Right lung (tissue), 5 donors: ENCODE results near the gene SLC5A5. TPM values are rescaled to one million over a fixed set of nuclear protein-coding genes. Genes with fewer than 3 reads are reported as not detected.

Source experiments
- DNase-seq, 2 donors: peaks; one replicate each; pipeline ENCODE4 v3.0.0-alpha.2; 2013
- polyA plus RNA-seq, 5 donors: library from polyadenylated mRNA; unstranded; fragments of 120-200 nt; gene quantifications; one replicate each; pipeline versions ENCODE4 v1.2.1 to v1.2.3, GENCODE V29; 2013; ENCODE audit warnings: inconsistent platforms in 1 of 5, low replicate concordance in 1 of 5; ENCODE audit not compliant: insufficient read length in 5 of 5, insufficient read depth in 1 of 5

SLC5A5 gene
- polyA plus RNA-seq, 5 donors, result 0.05 to 0.13 (median 0.08) TPM; not detected in 1

GRCh38 chr19:17846146-17846545 lies 25.6 kb upstream of the SLC5A5 start:
- no peak for DNase-seq

GRCh38 chr19:17847538-17848366 lies 24.0 kb upstream of the SLC5A5 start, which contains the start of gene JAK3:
Gene JAK3, minus strand, starts transcription at chr19:17847982. Its CDS starts 3,565 bp downstream, at chr19:17844417.
- peak; percentile 55 for DNase-seq

GRCh38 chr19:17848595-17849292 lies 23.0 kb upstream of the SLC5A5 start:
- DNase-seq, result no peak

GRCh38 chr19:17854061-17854460 lies 17.7 kb upstream of the SLC5A5 start:
- no peak for DNase-seq

GRCh38 chr19:17855280-17856152 lies 16.2 kb upstream of the SLC5A5 start:
- DNase-seq, result peak; percentile 37 to 65

- DNase-seq, result peak; percentile 98 to 99
These were observed 12.0 kb upstream of the SLC5A5 start, which contains the start of gene RPL18A for GRCh38 chr19:17859533-17860330. Gene RPL18A, plus strand, starts transcription at chr19:17859910. Its CDS starts 47 bp downstream, at chr19:17859957.

GRCh38 chr19:17860331-17860992 lies 11.3 kb upstream of the SLC5A5 start:
- no peak for DNase-seq

- DNase-seq, result no peak
These were observed 10.8 kb upstream of the SLC5A5 start for GRCh38 chr19:17860993-17861360.

- DNase-seq, result no peak
These were observed 10.0 kb upstream of the SLC5A5 start for GRCh38 chr19:17861542-17862402.

GRCh38 chr19:17862711-17863519 lies 8.8 kb upstream of the SLC5A5 start:
- DNase-seq, result no peak

GRCh38 chr19:17863520-17864182 lies 8.1 kb upstream of the SLC5A5 start:
- no peak for DNase-seq

GRCh38 chr19:17865364-17866311 lies 6.1 kb upstream of the SLC5A5 start:
- DNase-seq, result no peak

- no peak for DNase-seq
These were observed 5.3 kb upstream of the SLC5A5 start for GRCh38 chr19:17866312-17866963.

- no peak for DNase-seq
These were observed 4.7 kb upstream of the SLC5A5 start for GRCh38 chr19:17866964-17867486.

GRCh38 chr19:17868669-17869068 lies 3.1 kb upstream of the SLC5A5 start:
- no peak for DNase-seq

GRCh38 chr19:17869114-17869608 lies 2.6 kb upstream of the SLC5A5 start:
- DNase-seq, result no peak
